OCI-LY3 (cell line): ENCODE results near the gene SETDB2.

Experiments
- H2AFZ ChIP-seq: fragments of 200-600, 300-600 bp; shearing (Covaris generic); 2 replicates; pipeline ENCODE4 v1.6.0; 2014; ENCODE audit warnings: antibody characterized with exemption, low read depth, low read length
- H3K27ac ChIP-seq: fragments of 200-600, 300-600 bp; sonication (generic); 2 replicates; pipeline ENCODE4 v1.5.1; 2014; ENCODE audit warnings: mild to moderate bottlenecking, low read length, moderate library complexity, mixed read lengths
- H3K27me3 ChIP-seq: fragments of 200-600, 300-600 bp; sonication (generic); 2 replicates; pipeline ENCODE4 v1.6.1; 2014; ENCODE audit warnings: low read depth, low read length, mixed read lengths
- H3K36me3 ChIP-seq: fragments of 200-600, 300-600 bp; sonication (generic); replicated peaks from 2 replicates; pipeline ENCODE3; 2014; ENCODE audit warnings: low read depth, low read length, mixed read lengths
- H3K4me1 ChIP-seq: fragments of 300-600, 200-600 bp; sonication (generic); 2 replicates; pipeline ENCODE4 v1.6.1; 2014; ENCODE audit warnings: low read length, mixed read lengths
- H3K4me2 ChIP-seq: fragments of 200-600, 300-600 bp; sonication (generic); 2 replicates; pipeline ENCODE4 v1.6.1; 2014; ENCODE audit warnings: low read length, mixed read lengths
- H3K4me3 ChIP-seq: fragments of 300-600, 200-600 bp; sonication (generic); 2 replicates; pipeline ENCODE4 v1.5.1; 2014; ENCODE audit warnings: antibody characterized with exemption, mild to moderate bottlenecking, low read length, moderate library complexity
- H3K79me2 ChIP-seq: fragments of 300-600, 200-600 bp; shearing (Covaris generic); 2 replicates; pipeline ENCODE4 v1.6.1; 2014; ENCODE audit warnings: mild to moderate bottlenecking, low read length, mixed read lengths
- H3K9ac ChIP-seq: fragments of 300-600, 200-600 bp; shearing (Covaris generic); 2 replicates; pipeline ENCODE4 v1.6.0; 2014; ENCODE audit warnings: mild to moderate bottlenecking, low read length, moderate library complexity
- H3K9me3 ChIP-seq: fragments of 200-600, 300-600 bp; shearing (Covaris generic); 2 replicates; pipeline ENCODE4 v1.6.1; 2014; ENCODE audit warnings: low read length, mixed read lengths; ENCODE audit not compliant: insufficient read depth
- H4K20me1 ChIP-seq: fragments of 200-600, 300-600 bp; sonication (generic); 2 replicates; pipeline ENCODE4 v1.6.1; 2016; ENCODE audit warnings: low read length, mixed read lengths; ENCODE audit not compliant: insufficient read depth
- CTCF ChIP-seq: fragments of 200-600, 300-600 bp; sonication (generic); IDR thresholded peaks from 2 replicates; pipeline ENCODE4 v1.5.1; 2014; ENCODE audit warnings: antibody characterized with exemption, low read length, low read depth
- EZH2phosphoT487 ChIP-seq: fragments of 200-600 bp; shearing (Covaris generic); IDR thresholded peaks from 2 replicates; pipeline ENCODE4 v1.6.1; 2018; ENCODE audit warnings: antibody characterized with exemption, mixed run types, low read depth

SETDB2 gene

GRCh38 chr13:49400755-49401659 lies 43.1 kb upstream of the SETDB2 start:
- Histone ChIP-seq H3K4me2 (peak overlapping the region; percentile 43), H3K27ac (no peak overlapping the region), H3K79me2 (no peaks in the 10 kb centered on the region), H3K36me3 (no peaks in the 10 kb centered on the region), H2AFZ (peak overlapping the region; percentile 48; the same call in 1 of the 2 replicates), H3K27me3 (no peaks in the 10 kb centered on the region), H3K9me3 (peaks cover 15% of the 10 kb centered on the region), H3K4me1 (peaks cover 5% of the 10 kb centered on the region; the same call in 1 of the 2 replicates), H4K20me1 (no peaks in the 10 kb centered on the region), H3K9ac (no peak overlapping the region), H3K4me3 (peak overlapping the region; percentile 28)
- TF ChIP-seq CTCF = no peak
- no peak for TF ChIP-seq EZH2phosphoT487

- H3K9ac ChIP-seq = no peak overlapping the region
- H3K4me3 ChIP-seq = no peak overlapping the region
- no peaks in the 10 kb centered on the region for H3K27me3 ChIP-seq
- no peak overlapping the region for H3K27ac ChIP-seq
- H3K9me3 ChIP-seq = peaks cover 15% of the 10 kb centered on the region
- no peaks in the 10 kb centered on the region for H3K79me2 ChIP-seq
- no peaks in the 10 kb centered on the region for H4K20me1 ChIP-seq
- no peak overlapping the region for H3K4me2 ChIP-seq
- H3K4me1 ChIP-seq = peaks cover 5% of the 10 kb centered on the region; the same call in 1 of the 2 replicates
- no peaks in the 10 kb centered on the region for H3K36me3 ChIP-seq
- no peak for TF ChIP-seq EZH2phosphoT487
- TF ChIP-seq CTCF = no peak
- H2AFZ ChIP-seq = no peak overlapping the region
Measured at GRCh38 chr13:49403996-49404702, 39.9 kb upstream of the SETDB2 start.

DNA sequence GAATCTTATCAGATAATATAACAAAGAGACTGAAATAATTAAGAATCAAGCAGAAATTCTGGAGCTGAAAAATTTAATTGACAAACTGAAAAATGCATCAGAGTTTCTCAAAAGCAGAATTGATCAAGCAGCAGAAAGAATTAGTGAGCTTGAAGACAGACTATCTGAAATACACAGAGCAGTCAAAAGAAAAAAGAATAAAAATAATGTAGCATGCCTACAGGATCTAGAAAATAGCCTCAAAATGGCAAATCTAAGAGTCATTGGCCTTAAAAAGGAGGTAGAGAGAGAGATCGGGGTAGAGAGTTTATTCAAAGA lies 39.4 kb upstream of the SETDB2 start:
- peaks cover 5% of the 10 kb centered on the region; the same call in 1 of the 2 replicates for H3K4me1 ChIP-seq
- H3K27ac ChIP-seq = no peak overlapping the region
- no peaks in the 10 kb centered on the region for H3K36me3 ChIP-seq
- H3K9ac ChIP-seq = no peak overlapping the region
- TF ChIP-seq CTCF (no peak), EZH2phosphoT487 (no peak)
- H3K4me2 ChIP-seq = no peak overlapping the region
- H3K9me3 ChIP-seq = peaks cover 15% of the 10 kb centered on the region
- no peak overlapping the region for H2AFZ ChIP-seq
- H4K20me1 ChIP-seq = no peaks in the 10 kb centered on the region
- H3K27me3 ChIP-seq = no peaks in the 10 kb centered on the region
- H3K4me3 ChIP-seq = no peak overlapping the region
- no peaks in the 10 kb centered on the region for H3K79me2 ChIP-seq

- H3K9ac ChIP-seq = no peak overlapping the region
- H3K79me2 ChIP-seq = no peaks in the 10 kb centered on the region
- no peak overlapping the region for H3K4me3 ChIP-seq
- peaks cover 5% of the 10 kb centered on the region; the same call in 1 of the 2 replicates for H3K4me1 ChIP-seq
- H2AFZ ChIP-seq = no peak overlapping the region
- H3K36me3 ChIP-seq = no peaks in the 10 kb centered on the region
- H3K27me3 ChIP-seq = no peaks in the 10 kb centered on the region
- TF ChIP-seq EZH2phosphoT487 (no peak), CTCF (no peak)
- H3K27ac ChIP-seq = no peak overlapping the region
- H3K4me2 ChIP-seq = no peak overlapping the region
- peaks cover 15% of the 10 kb centered on the region for H3K9me3 ChIP-seq
- no peaks in the 10 kb centered on the region for H4K20me1 ChIP-seq
Measured at GRCh38 chr13:49407068-49407467, 37.0 kb upstream of the SETDB2 start.
